Stimulated activated naive B cell treated with anti-CD40 and anti-IgM and Interleukin-4, amounts not matched to agents 10 μg/mL and 1 μg/mL and 100 μg/mL, for 72 hours (primary cell): ENCODE data around the gene FBXO11.
A peak's percentile ranks its signal among the peaks of the same experiment; 100 is the strongest.
"Not testable (repeated sequence)": the region's sequence is repeated elsewhere in the genome, so short reads cannot be mapped to it uniquely, and the experiment has no call there.

Experiments used
- ATAC-seq, 2 donors: fragments of 150-1000 bp; cut with Tn5 transposase; replicated peaks; 2 replicates each; pipeline ENCODE4 v1.10.0; 2021; ENCODE audit warnings: moderate library complexity in 1 of 2
- DNase-seq: peaks from one replicate; pipeline ENCODE4 v3.0.0; 2021
- H3K27ac Mint-ChIP-seq: one replicate; pipeline ENCODE4 v1.8.0; 2022; ENCODE audit warnings: mild to moderate bottlenecking, mixed read lengths
- H3K27me3 Mint-ChIP-seq, 2 donors: one replicate each; pipeline ENCODE4 v1.8.0; 2022; ENCODE audit warnings: mixed read lengths in 2 of 2
- H3K36me3 Mint-ChIP-seq, 2 donors: one replicate each; pipeline ENCODE4 v1.8.0; 2022; ENCODE audit warnings: mixed read lengths in 2 of 2, mild to moderate bottlenecking in 1 of 2
- H3K4me1 Mint-ChIP-seq, 2 donors: one replicate each; pipeline ENCODE4 v1.8.0; 2022; ENCODE audit warnings: mixed read lengths in 2 of 2, mild to moderate bottlenecking in 1 of 2
- H3K4me3 Mint-ChIP-seq, 2 donors: one replicate each; pipeline ENCODE4 v1.8.0; 2022; ENCODE audit warnings: mild to moderate bottlenecking in 2 of 2, mixed read lengths in 2 of 2, moderate library complexity in 1 of 2
- H3K9me3 Mint-ChIP-seq, 2 donors: one replicate each; pipeline ENCODE4 v1.8.0; 2022; ENCODE audit warnings: mixed read lengths in 2 of 2, mild to moderate bottlenecking in 1 of 2

FBXO11 gene

GRCh38 chr2:47905386-47906156 lies 727 bp downstream of the FBXO11 start:
- peaks cover 4 to 11% of the 10 kb centered on the region in 2 donors for H3K36me3 Mint-ChIP-seq
- peaks cover 17 to 26% of the 10 kb centered on the region in 2 donors for H3K4me1 Mint-ChIP-seq
- no peaks in the 10 kb centered on the region for H3K9me3 Mint-ChIP-seq
- H3K27me3 Mint-ChIP-seq, result no peaks in the 10 kb centered on the region
- ATAC-seq (peak; percentile 17 to 22), DNase-seq (peak; percentile 68)
- peak overlapping the region; percentile 87 to 89 for H3K4me3 Mint-ChIP-seq
- peak overlapping the region; percentile 98 for H3K27ac Mint-ChIP-seq

DNA sequence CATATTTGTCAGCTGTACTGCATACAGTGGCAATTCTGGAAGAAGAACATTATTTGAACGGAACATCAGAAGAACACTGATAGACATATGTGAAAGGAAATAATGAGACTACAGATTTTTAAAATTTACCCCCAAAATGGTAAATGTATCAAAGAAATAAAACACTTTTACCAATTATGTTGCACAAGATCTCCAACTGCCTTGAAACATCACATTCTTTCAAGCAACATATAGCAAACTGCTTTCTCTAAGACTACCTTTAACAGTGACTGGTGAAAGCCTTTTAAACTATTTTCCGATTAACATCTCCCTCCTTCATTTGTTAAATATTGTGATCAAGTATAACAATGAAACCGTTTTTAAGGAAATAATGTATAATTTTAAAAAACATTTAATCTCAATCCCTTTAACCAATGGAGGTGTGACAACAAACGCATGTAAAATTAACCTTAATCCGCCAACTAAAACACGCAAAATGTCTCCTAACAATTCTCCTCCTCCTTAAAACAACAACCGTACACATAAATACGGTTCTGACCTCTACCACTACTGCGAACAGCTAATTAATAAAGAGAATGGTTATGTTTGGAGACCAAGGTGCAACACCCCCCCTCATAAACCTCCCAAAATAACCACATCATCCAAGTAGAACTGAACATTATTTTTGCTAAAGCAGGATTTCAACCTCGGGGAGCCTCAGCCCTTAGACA lies 2.4 kb downstream of the FBXO11 start:
- no peak for DNase-seq
- peak overlapping the region; percentile 89 to 99 for H3K4me3 Mint-ChIP-seq
- peaks cover 4 to 11% of the 10 kb centered on the region in 2 donors for H3K36me3 Mint-ChIP-seq
- no peaks in the 10 kb centered on the region for H3K27me3 Mint-ChIP-seq
- H3K4me1 Mint-ChIP-seq, result peaks cover 27 to 38% of the 10 kb centered on the region in 2 donors
- H3K9me3 Mint-ChIP-seq, result no peaks in the 10 kb centered on the region
- no peak for ATAC-seq
- H3K27ac Mint-ChIP-seq, result peak overlapping the region; percentile 97

GRCh38 chr2:47901892-47902291 lies 4.4 kb downstream of the FBXO11 start:
- H3K4me3 Mint-ChIP-seq, ATAC-seq, DNase-seq, H3K9me3 Mint-ChIP-seq, H3K27me3 Mint-ChIP-seq, H3K27ac Mint-ChIP-seq: not testable (repeated sequence)
- Mint-ChIP-seq H3K4me1 (peaks cover 27 to 47% of the 10 kb centered on the region in 2 donors), H3K36me3 (peaks cover 8 to 21% of the 10 kb centered on the region in 2 donors)

GRCh38 chr2:47900857-47901256 lies 5.4 kb downstream of the FBXO11 start:
- no peak overlapping the region for H3K27ac Mint-ChIP-seq

DNA sequence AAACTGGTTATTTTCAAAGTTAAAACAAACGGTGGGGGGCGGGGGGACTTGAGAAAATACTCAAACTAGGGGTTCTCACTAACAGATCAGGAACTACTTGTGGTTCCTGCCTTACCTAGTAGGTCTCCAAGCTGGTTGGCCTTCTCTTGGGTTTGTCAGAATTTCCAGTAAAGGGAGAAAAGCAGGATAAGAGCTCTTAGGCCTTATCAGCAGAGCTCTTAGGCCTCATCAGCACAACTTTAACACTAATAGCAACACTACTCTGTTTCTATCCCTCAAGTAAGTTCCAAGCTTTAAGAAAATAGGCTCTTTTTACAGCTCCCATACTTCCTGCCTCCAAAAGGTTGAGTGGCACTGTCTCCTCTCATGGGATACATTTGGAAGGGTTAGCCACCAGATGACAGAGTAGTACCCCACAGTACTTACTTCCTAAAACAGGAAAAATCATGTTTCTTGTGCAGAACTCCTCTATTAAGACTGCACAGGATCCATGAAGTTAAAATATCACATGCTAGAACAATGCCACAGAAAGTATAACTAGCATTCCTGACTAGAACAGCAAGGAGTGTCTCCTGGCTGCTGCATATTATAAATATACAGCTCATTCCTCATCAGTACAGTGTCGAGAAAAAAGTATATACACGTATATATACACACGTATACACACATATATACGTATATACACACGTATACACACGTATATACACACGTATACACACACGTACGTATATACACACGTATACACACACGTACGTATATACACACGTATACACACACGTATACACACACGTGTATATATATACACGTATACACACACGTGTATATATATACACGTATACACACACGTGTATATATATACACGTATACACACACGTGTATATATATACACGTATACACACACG lies 6.1 kb downstream of the FBXO11 start:
- ATAC-seq (no peak), DNase-seq (no peak)
- Mint-ChIP-seq H3K9me3 (no peaks in the 10 kb centered on the region), H3K4me1 (peaks cover 38 to 63% of the 10 kb centered on the region in 2 donors), H3K27me3 (no peaks in the 10 kb centered on the region), H3K36me3 (peaks cover 14 to 33% of the 10 kb centered on the region in 2 donors), H3K27ac (peak overlapping the region; percentile 81), H3K4me3 (no peak overlapping the region)

More at GRCh38 chr2:47900857-47901256, 5.4 kb downstream of the FBXO11 start:
- H3K27me3 Mint-ChIP-seq, result no peaks in the 10 kb centered on the region
- no peak for ATAC-seq
- H3K9me3 Mint-ChIP-seq, result no peaks in the 10 kb centered on the region
- peaks cover 14 to 31% of the 10 kb centered on the region in 2 donors for H3K36me3 Mint-ChIP-seq
- no peak overlapping the region for H3K4me3 Mint-ChIP-seq
- peaks cover 35 to 57% of the 10 kb centered on the region in 2 donors for H3K4me1 Mint-ChIP-seq
- no peak for DNase-seq

DNA sequence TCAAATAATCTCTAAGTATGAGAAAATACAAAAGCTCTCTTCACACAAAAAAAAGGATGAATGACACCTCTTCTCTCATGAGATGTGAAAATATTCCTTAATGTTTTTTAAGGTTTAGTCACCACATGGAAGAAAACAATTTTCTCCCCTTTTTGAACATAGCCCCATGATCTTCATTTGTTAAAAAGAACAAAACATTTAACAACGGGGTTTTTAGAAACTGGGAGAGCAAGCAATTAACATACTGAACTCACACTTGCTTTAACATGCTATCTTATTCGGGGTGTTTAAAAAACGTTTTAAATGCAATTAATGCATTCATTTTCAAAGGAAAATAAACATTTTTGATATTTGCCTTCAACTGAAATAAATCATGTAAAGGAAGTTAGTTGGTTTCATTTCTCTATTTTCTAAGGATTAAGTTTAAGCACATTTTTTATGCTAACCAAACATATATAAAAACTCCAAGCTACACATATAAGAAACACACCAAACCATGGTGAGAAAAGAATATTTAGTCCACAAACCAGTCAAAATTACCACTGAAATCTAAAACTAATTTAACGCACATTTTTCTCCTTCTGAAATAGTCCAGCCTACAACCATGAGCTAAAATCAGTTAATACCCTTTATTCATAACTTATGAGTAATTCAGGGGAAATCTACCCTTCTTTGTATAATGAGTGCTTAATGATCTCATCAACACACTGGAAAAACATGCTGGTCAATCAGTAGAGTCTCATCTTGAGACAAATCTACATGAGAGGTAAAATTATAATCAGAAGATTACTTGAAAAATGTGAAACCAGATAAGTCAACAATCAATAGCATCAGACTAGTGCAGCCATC lies 8.2 kb downstream of the FBXO11 start:
- Mint-ChIP-seq H3K27ac (peak overlapping the region; percentile 91), H3K36me3 (peaks cover 10 to 24% of the 10 kb centered on the region in 2 donors), H3K9me3 (no peaks in the 10 kb centered on the region), H3K4me1 (peaks cover 35 to 70% of the 10 kb centered on the region in 2 donors), H3K4me3 (peak overlapping the region; percentile 52 to 69), H3K27me3 (no peaks in the 10 kb centered on the region)
- DNase-seq (no peak), ATAC-seq (peak; percentile 94 to 97)

DNA sequence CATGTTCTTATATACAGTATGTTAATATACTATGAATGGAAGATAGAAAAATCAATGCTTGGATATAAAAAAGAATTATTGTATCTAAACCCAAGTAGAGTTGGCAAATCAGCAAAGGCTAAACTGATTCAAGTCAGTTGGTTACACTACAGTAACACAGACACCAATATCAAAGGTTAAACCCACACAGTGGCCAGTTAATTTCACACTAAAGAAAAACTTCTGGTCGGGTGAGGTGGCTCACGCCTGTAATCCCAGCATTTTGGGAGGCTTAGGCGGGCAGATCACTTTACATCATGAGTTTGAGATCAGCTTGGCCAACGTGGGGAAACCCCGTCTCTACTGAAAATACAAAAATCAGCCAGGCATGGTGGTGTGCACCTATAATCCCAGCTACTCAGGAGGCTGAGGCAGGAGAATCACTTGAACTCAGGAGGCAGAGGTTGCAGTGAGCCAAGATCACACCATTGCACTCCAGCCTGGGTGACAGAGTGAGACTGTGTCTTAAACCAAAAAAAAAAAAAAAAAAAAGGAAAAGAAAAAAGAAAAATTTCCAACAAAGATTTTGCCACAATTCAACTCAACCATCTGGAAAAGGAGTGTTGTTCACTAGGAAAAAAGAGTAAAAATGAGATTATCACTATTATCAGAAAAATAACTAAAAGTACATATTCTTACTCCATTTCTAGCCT lies 9.0 kb downstream of the FBXO11 start:
- H3K4me1 Mint-ChIP-seq, result peaks cover 37 to 70% of the 10 kb centered on the region in 2 donors
- peak overlapping the region; percentile 52 to 69 for H3K4me3 Mint-ChIP-seq
- H3K36me3 Mint-ChIP-seq, result peaks cover 10 to 26% of the 10 kb centered on the region in 2 donors
- ATAC-seq, result peak; percentile 35 to 38
- H3K9me3 Mint-ChIP-seq, H3K27me3 Mint-ChIP-seq: not testable (repeated sequence)
- DNase-seq, result peak; percentile 7
- H3K27ac Mint-ChIP-seq, result peak overlapping the region; percentile 91

DNA sequence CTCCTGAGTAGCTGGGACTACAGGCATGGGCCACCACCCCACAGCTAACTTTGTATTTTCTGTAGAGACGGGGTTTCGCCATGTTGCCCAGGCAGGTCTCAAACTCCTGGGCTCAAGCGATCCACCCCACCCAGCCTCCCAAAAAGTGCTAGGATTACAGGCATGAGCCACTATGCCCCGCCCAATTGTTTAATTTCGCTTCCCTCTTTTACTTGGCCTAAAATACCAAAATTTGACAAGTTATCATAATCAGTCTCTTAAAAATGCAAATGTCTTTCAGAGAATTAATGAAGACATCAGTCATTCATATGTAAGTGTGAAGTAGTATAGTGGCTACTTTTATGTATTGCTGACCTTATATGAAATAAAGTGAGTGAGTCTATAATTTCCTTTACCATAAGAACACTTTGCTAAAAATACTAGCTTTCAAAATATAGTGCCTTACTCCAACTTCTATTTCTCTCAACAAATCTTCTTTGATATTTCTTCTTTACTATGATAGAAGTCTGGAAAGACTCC lies 9.8 kb downstream of the FBXO11 start:
- H3K27ac Mint-ChIP-seq, result peak overlapping the region; percentile 86
- H3K4me1 Mint-ChIP-seq, result peaks cover 42 to 71% of the 10 kb centered on the region in 2 donors
- DNase-seq (no peak), ATAC-seq (no peak)
- no peaks in the 10 kb centered on the region for H3K27me3 Mint-ChIP-seq
- no peaks in the 10 kb centered on the region for H3K9me3 Mint-ChIP-seq
- no peak overlapping the region for H3K4me3 Mint-ChIP-seq
- peaks cover 13 to 34% of the 10 kb centered on the region in 2 donors for H3K36me3 Mint-ChIP-seq

- Mint-ChIP-seq H3K36me3 (peaks cover 13 to 38% of the 10 kb centered on the region in 2 donors), H3K9me3 (no peaks in the 10 kb centered on the region), H3K4me3 (no peak overlapping the region), H3K27ac (peak overlapping the region; percentile 20), H3K27me3 (no peaks in the 10 kb centered on the region), H3K4me1 (peaks cover 40 to 78% of the 10 kb centered on the region in 2 donors)
- no peak for ATAC-seq
- DNase-seq, result no peak
These were observed 12.5 kb downstream of the FBXO11 start for GRCh38 chr2:47893771-47894170.

DNA sequence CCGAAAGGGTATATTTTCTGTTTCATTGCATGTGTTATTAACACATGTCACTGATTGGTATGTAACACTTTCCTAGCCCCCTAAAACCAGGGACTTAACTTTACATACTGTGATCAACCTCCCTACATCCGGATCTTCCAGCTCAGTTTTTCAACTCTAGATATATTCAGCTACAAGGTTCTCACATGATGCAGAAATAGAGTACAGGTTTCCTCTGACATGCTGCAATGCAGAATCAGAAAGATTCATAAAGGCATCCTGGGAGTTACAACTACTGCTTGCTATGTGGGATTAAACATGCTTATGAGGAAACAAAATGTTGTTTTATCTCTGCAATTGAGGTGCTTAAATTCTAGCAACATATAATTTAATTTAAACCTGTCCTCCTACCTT lies 14.0 kb downstream of the FBXO11 start:
- H3K27ac Mint-ChIP-seq, result no peak overlapping the region
- H3K9me3 Mint-ChIP-seq, result no peaks in the 10 kb centered on the region
- ATAC-seq, result no peak
- H3K4me1 Mint-ChIP-seq, result peaks cover 39 to 73% of the 10 kb centered on the region in 2 donors
- H3K36me3 Mint-ChIP-seq, result peaks cover 11 to 35% of the 10 kb centered on the region in 2 donors
- no peaks in the 10 kb centered on the region for H3K27me3 Mint-ChIP-seq
- DNase-seq, result no peak
- H3K4me3 Mint-ChIP-seq, result no peak overlapping the region

- peaks cover 38 to 71% of the 10 kb centered on the region in 2 donors for H3K4me1 Mint-ChIP-seq
- peaks cover 7 to 33% of the 10 kb centered on the region in 2 donors for H3K36me3 Mint-ChIP-seq
- H3K27ac Mint-ChIP-seq, result no peak overlapping the region
- H3K9me3 Mint-ChIP-seq, result no peaks in the 10 kb centered on the region
- H3K4me3 Mint-ChIP-seq, result no peak overlapping the region
- no peaks in the 10 kb centered on the region for H3K27me3 Mint-ChIP-seq
- no peak for DNase-seq
- no peak for ATAC-seq
These were observed 14.6 kb downstream of the FBXO11 start for GRCh38 chr2:47891369-47892337.
